Fibroblast of villous mesenchyme (primary cell): Measurements from ENCODE around the gene SEC14L3. TPM values are rescaled to one million over a fixed set of nuclear protein-coding genes. Genes with fewer than 3 reads are reported as not detected.

Experiments used
- DNase-seq: peaks from one replicate; pipeline ENCODE4 v3.0.0-alpha.2; 2010; ENCODE audit warnings: low read depth
- H3K4me3 ChIP-seq: 2 replicates; pipeline ENCODE4 v1.5.1; 2011; ENCODE audit warnings: low read depth, mild to moderate bottlenecking, low read length
- small RNA-seq: library from RNA; depleted of rRNA; stranded (forward); fragments of <200 nt; gene quantifications from one replicate; pipeline ENCODE3, GENCODE V24; 2012
- total RNA-seq: library from RNA; depleted of rRNA; stranded (reverse); fragments of >200 nt; gene quantifications from 2 replicates; pipeline ENCODE4 v1.2.3, GENCODE V29; 2012
- TF ChIP-seq, protein P1 (sequence below): IDR thresholded peaks from 2 replicates; pipeline ENCODE4 v1.5.1; 2012; ENCODE audit warnings: low read depth, mild to moderate bottlenecking, low read length; ENCODE audit not compliant: insufficient read depth

SEC14L3 gene
- total RNA-seq, 1 donor, result not detected

DNA sequence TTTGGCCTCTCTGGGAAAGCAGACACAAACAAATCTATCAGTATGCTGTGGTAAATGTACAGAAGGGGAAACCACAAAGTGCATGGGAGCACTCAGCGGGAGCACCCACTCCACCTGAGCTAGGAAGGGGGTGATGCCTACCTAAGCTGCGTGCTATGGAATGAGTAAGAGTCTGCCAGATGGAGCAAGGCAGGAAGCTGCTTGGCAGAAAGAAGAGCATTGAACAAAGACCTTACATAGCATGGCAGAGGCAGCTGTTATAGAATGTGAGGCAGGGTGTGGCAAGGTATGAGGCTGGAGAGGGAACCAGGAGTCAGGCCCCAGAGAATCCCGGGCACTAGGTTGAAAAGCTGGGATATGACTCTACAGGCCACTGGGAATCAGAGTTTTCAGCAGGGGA is 60.0 kb downstream of the SEC14L3 start:
- TF ChIP-seq, protein P1, sequence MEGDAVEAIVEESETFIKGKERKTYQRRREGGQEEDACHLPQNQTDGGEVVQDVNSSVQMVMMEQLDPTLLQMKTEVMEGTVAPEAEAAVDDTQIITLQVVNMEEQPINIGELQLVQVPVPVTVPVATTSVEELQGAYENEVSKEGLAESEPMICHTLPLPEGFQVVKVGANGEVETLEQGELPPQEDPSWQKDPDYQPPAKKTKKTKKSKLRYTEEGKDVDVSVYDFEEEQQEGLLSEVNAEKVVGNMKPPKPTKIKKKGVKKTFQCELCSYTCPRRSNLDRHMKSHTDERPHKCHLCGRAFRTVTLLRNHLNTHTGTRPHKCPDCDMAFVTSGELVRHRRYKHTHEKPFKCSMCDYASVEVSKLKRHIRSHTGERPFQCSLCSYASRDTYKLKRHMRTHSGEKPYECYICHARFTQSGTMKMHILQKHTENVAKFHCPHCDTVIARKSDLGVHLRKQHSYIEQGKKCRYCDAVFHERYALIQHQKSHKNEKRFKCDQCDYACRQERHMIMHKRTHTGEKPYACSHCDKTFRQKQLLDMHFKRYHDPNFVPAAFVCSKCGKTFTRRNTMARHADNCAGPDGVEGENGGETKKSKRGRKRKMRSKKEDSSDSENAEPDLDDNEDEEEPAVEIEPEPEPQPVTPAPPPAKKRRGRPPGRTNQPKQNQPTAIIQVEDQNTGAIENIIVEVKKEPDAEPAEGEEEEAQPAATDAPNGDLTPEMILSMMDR, result no peak
- DNase-seq, result no peak
- H3K4me3 ChIP-seq, result no peak overlapping the region

Small RNA genes within 50 kb of the gene (small RNA-seq; reads per million reads assigned to genes)
- gene AC004832.3 (not detected), gene RNU6-564P (not detected)

Other genes starting within 250 kb of the SEC14L3 start
- gene LIF, start 225.3 kb downstream of the SEC14L3 start, total RNA-seq, result 7.4 and 7.8 TPM in 2 replicates
- 0.43 TPM in 1 of 2 replicates, not detected in the other for gene OSM, start 205.2 kb downstream of the SEC14L3 start, total RNA-seq
- 1.6 and 4.3 TPM in 2 replicates for gene CASTOR1, start 182.5 kb downstream of the SEC14L3 start, total RNA-seq
- 26.4 and 29.8 TPM in 2 replicates for gene TBC1D10A, start 145.1 kb downstream of the SEC14L3 start, total RNA-seq
- 23.5 and 27.2 TPM in 2 replicates for gene SF3A1, start 115.1 kb downstream of the SEC14L3 start, total RNA-seq
- gene CCDC157, start 115.0 kb downstream of the SEC14L3 start, total RNA-seq, result 1.3 and 2.6 TPM in 2 replicates
- gene RNF215, start 84.6 kb downstream of the SEC14L3 start, total RNA-seq, result 19.6 and 20.3 TPM in 2 replicates
- gene SEC14L2, start 75.0 kb downstream of the SEC14L3 start, total RNA-seq, result 9.5 and 12.2 TPM in 2 replicates
- gene MTFP1, start 46.2 kb downstream of the SEC14L3 start, total RNA-seq, result 10.8 and 11.3 TPM in 2 replicates
- gene SEC14L4, start 33.7 kb upstream of the SEC14L3 start, total RNA-seq, result under 0.01 TPM in 2 replicates
- under 0.01 TPM in 1 of 2 replicates, not detected in the other for gene SEC14L6, start 74.7 kb upstream of the SEC14L3 start, total RNA-seq
- gene GAL3ST1, start 102.6 kb upstream of the SEC14L3 start, total RNA-seq, result not detected in 2 replicates
- 51.4 and 57.3 TPM in 2 replicates for gene PES1, start 119.9 kb upstream of the SEC14L3 start, total RNA-seq
- 3.9 and 7.4 TPM in 2 replicates for gene TCN2, start 135.2 kb upstream of the SEC14L3 start, total RNA-seq
- 8.2 and 9.3 TPM in 2 replicates for gene SLC35E4, start 163.8 kb upstream of the SEC14L3 start, total RNA-seq
- 5.5 and 10.4 TPM in 2 replicates for gene DUSP18, start 195.9 kb upstream of the SEC14L3 start, total RNA-seq
- gene OSBP2, start 222.9 kb upstream of the SEC14L3 start, total RNA-seq, result 0.43 and 0.97 TPM in 2 replicates